Neural progenitor cell (in vitro differentiated cells): ENCODE data around the gene PPARA.

ENCODE experiments used
- EZH2phosphoT487 ChIP-seq: fragments of 200-600 bp; sonication (generic); IDR thresholded peaks from 2 replicates; pipeline ENCODE4 v1.6.1; 2017; ENCODE audit warnings: antibody characterized with exemption
- TF ChIP-seq, protein P1 (sequence below): fragments of 200-600 bp; sonication (generic); IDR thresholded peaks from 2 replicates; pipeline ENCODE4 v1.5.1; 2017; ENCODE audit warnings: antibody characterized with exemption, mild to moderate bottlenecking

DNA sequence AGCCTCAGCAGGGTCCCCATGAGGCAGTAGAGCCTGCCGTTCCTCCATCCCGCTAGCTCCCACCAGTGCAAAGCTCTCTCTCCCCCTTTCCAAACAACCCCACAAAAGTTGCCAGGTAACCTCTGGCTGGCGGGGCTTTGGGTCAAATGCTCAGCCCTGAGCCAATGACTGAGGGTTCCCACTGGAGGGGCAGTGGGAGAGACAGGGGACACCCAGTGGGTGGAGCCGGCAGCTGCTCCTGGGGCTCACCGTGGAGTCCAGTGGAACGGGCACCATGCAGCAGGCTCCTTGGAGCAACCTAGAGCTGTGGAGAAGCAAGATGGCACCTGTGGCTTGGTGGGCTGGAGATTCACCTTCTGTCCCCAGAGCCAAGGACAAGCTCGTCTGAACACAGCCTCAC, 25.0 kb upstream of the PPARA start:
- TF ChIP-seq EZH2phosphoT487: no peak
- TF ChIP-seq, protein P1, sequence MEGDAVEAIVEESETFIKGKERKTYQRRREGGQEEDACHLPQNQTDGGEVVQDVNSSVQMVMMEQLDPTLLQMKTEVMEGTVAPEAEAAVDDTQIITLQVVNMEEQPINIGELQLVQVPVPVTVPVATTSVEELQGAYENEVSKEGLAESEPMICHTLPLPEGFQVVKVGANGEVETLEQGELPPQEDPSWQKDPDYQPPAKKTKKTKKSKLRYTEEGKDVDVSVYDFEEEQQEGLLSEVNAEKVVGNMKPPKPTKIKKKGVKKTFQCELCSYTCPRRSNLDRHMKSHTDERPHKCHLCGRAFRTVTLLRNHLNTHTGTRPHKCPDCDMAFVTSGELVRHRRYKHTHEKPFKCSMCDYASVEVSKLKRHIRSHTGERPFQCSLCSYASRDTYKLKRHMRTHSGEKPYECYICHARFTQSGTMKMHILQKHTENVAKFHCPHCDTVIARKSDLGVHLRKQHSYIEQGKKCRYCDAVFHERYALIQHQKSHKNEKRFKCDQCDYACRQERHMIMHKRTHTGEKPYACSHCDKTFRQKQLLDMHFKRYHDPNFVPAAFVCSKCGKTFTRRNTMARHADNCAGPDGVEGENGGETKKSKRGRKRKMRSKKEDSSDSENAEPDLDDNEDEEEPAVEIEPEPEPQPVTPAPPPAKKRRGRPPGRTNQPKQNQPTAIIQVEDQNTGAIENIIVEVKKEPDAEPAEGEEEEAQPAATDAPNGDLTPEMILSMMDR: no peak
